Measurements from ENCODE around the gene PRADC1. TPM values are rescaled to one million over a fixed set of nuclear protein-coding genes. Genes with fewer than 3 reads are reported as not detected.

PRADC1 gene
- polyA plus RNA-seq, 1 donor = 13.4 TPM

DNA sequence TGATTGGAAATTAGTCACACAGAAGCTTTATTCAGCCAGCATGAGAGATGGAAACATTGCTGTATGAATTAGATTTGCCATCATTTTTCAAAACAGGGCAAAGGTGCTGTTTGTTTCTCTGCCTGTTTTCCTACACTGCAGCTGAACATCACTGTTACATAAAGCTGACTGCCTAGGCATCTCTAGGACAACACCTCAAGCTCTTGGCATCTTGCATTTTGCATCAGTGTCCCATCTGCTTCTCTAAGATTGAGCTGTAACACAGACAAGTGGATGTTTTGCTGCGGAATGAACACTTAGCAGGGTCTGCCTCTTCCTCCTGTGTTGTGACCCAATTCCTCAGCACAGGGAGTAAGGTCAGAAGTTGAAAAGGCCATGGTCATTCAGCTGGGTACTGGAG lies 5.9 kb upstream of the PRADC1 start:
- no peak for DNase-seq

DNA sequence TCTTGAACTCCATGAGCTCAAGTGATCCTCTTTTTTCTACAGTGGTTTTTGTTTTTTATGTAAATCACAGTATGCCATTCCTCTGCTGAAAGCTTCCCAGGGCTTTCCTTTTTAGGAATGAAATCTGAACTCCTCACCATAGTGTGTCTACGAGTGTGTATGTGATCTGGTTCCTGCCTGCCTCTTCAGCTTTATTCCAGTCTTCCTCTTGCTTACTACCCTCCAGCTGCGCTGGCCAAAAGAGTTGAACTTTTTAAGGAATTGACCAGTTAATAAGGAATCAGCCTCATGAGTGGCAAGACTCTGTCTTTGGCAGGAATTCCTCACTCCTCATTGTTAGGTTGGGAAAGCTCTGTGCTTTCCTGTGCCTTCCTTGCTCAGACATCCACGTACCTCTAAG lies 5.1 kb upstream of the PRADC1 start:
- no peak for DNase-seq

DNA sequence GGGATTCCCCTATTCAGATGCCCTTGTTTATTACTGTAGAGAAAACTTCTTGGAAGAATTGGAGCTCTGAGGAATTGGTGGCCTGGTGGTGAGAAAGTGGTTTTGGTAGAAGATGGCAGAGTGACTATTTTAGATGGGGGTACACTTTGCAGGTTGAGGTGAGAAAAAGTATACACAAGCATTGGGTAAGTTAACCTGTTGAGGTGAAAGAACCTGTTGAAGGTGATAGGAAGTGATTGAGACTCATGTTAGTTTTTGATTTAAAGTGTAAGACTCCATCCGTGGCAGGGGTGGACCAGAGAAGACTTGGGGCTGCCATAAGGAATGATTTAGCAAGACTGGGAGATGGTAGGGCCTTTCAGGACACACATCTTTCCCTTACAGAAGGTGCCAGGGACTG lies 4.1 kb upstream of the PRADC1 start:
- no peak for DNase-seq

DNA sequence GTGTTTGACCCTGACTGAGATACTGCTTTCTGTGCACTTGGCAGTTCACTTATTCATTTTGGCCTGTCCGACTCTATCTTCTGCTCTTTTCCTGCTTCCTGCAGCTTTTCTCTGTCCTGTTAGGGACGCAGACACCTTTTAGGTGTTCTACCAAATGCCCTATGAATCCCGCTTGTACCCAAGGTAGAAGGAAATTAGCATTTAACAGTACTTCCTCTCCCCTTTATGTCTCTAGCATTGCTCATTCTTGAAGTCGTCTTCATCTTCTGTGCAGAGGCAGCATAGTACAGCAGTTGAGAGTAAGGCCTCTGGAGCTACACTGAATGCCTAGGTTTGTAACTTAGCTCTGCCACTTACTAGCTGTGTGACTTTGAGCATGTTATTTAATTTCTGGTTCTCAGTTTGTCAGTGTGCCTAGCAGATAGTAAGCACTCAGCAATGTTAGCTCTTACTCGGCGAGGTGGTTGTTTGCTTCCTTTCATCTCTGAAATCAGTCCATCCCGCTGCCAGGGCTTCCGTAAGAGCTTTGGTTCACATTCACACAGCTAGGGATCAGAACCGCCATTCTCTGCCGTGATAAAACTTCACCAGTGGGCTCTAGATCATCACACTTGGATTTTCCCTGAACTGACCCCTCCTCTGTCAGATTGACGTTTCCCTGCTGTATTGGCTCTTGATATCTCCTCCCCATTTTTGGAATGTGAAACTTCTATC lies 2.4 kb upstream of the PRADC1 start:
- no peak for DNase-seq

DNA sequence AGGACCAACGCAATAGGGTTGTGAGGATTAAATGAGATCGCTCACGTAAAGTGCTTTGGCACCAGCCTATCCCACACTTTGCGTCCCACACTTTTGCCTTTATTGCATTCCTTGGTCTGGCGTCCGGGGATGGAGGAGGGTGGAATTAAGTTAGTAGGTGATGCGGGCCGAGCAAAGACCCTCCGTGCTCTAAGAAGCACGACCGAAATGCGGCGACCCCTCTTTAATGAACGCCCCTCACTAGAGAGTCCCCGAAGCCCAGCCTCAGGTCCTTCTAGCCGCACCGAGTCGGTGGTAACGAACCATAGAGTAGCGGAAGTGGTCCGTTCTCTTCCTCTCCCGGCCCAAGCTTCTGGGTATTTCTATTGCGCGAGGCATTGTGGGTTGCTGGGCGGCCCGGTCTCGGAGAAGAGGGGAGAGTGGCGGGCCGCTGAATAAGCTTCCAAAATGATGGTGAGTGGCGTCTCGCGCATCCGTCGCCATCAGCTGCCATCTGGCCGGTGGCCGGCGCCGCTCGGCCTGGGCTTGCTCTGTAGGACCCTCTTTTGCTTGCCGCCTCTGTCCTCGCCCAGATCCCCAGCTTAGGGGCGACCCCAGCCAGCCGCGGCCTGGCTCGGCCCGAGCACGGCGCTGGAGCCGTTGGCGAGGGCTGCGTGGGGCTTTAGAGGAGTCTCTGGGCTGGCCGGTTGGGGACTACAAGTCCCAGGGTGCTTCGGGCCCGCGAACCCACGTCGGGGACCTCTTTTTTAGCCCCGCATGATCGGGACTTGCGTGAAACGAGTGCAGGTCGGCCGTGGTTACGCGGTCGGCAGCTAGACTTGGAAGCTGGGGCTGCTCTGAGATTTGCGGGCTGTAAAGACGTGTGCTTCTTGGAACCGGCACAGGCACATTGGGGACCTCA lies 1.1 kb upstream of the PRADC1 start, which contains the start of gene CCT7:
Gene CCT7 (plus strand): TSS at position 377 of the 901 bp plus-strand sequence. CDS start 71 bp downstream, at position 448.
- DNase-seq = peak; percentile 92

DNA sequence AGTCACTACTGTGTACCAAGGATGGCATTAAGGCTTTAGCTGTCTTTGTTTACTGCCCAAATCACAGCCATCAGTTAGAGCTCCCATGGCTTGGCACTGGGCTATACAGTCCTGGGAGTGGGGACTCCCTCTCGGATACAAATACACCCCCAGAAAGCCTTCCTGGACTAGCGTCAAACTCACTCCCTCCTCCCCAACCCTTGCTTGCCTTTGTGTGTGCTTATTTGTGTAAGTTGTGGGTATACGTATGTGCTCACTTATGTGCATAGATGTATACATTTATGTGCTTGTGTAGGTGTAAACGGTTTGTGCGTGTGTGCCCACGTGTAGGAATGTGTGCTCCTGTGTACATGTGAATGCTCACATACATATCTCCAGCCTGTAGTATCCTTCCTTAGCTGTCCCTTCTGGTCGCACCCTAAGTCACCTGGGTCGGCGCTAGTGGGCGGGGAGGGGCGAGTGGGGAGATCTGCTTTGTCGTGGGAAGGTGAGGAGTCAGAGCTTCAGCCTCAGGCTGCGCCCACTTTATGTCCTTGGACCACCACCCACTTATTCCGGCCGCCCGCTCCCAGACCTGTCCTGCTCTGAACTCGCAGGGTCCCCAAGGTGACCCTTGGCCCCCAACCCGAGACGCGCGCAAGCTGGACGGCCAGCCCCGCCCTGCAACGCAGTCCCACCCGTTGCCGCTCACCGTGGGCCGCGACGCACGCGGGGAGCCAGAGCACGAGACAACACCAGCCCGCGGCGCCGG lies 461 bp downstream of the PRADC1 start:
- no peak for DNase-seq

DNA sequence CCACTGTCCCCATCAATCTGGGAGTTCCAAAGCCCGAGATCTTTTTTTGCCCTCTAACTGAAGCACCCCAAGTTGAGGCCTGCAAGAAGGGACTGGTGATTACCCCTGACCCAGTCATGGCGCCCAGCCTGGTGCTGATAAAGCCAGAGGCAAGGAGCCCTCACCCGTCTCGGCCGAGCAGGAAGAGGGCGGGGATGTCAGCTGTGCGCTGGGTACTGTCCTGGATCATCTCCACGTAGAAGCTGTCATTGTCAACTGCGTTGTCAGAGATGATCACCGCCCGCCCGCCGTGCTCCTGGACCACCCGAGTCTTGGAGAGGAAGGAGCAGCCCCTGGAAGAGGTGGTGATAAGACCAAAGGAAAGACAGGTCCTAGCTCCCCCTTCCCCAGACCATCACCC lies 4.4 kb downstream of the PRADC1 start:
- no peak for DNase-seq

DNA sequence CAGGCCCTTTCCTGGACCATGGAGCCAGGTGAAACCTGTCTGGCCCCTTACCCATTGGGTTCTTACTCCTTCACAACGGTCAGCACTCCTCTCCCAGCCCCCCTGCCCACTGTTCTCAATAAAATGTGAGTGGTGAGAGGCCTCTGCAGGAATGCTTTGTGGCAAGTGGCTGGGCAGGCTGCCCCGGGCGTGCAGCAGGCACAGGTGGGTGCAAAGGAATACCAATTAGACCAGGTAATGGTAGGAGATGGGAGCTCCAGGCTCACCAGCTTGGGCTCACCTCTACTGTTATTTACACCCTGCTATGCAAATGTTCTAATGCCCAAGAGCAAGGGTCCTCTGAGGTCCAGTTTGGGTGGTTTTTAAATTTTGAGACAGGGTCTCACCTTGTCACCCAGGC lies 6.0 kb downstream of the PRADC1 start:
- DNase-seq = no peak

DNA sequence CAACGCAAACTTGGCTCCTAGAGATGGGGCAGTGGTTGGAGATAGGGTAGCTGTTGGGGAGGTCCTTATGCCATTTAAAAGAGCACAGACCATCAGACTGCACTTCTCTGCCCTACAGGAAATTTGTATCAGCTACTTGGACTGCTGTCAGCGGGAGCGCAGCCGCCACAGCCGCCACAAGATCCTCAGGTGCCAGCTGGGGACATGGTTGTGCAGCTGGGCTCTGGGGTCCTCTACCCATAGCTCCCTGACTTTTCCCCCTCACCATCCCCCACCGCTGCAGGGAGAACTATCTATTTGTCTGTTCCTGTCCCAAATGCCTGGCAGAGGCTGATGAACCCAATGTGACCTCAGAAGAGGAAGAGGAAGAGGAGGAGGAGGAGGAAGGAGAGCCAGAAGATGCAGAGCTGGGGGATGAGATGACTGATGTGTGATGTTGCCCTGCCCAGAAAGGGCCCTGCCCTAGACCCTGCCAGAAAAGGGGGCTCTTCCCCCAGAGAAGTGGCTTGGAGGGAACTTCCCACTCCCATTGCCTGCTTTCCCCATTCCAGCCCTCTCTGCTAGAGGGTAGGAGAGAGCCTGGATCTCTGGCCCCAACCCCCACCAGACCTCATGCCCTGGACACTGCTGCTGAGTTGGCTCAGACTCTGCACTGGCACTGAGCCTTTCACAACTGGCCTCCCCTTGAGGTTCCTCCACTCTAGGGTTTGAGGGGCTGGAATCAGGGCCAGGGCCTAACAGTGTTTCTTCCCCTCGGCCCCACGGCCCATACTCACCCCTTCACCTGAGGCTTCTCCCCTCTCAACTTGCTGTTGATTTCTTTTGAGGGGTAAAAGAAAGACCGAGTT lies 7.3 kb downstream of the PRADC1 start:
- no peak for DNase-seq

DNA sequence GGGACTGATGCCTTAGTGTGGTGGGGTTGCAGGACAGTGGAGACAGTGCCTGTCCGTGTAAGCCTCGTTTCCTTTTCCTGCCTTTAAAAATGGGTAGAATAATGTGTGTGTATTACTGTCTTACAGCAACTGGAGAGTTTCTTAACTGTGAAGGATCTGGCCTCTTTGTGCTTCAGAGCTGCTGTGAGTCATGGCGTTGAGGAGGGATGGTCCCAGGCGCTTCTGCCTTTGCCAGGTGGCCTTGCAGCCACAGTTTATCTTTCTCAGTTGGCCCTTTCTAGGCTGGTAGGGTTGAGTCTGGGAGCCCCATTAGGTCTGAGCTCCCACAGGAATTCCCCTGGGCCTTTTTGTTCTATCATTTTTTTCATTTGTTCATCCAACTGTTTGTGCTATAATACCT lies 9.2 kb downstream of the PRADC1 start:
- no peak for DNase-seq

DNA sequence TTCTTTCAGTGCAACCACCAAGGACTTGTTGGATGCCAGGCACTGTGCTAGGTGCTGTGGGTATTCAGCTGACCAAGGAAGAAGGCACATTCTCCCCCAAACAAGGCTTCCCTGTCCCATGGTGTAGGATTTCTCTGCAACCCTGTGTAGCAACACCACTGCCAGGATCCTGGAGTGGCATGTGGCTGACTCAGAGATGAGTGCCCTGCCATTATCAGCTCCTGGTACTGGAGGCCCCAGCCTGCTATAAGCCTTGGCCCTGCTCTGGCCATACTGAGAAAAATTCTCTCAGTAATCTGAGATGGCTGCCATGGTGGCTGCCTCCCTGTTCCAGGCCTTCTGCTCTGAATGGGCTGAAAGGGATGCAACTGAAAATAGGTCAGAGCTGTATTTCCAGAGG lies 14.7 kb downstream of the PRADC1 start:
- DNase-seq = no peak

DNA sequence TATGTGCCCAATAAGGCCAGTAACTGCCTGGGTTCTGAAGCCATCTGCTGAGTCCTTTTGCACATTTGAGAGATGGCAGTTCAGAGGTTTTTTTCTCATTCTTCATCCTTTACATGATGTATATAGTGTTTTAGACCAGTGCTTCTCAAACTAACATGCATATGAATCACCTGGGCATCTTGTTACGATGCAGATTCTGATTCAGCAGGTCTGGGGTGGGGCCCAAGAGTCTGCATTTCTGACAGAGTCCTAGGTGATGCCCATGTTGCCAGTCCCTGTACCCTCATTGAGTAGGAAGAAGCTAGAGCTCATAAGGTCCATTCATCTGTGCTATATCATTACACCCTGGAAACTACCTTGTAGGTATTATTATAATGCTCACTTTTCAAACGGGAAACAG lies 15.2 kb downstream of the PRADC1 start:
- no peak for DNase-seq

DNA sequence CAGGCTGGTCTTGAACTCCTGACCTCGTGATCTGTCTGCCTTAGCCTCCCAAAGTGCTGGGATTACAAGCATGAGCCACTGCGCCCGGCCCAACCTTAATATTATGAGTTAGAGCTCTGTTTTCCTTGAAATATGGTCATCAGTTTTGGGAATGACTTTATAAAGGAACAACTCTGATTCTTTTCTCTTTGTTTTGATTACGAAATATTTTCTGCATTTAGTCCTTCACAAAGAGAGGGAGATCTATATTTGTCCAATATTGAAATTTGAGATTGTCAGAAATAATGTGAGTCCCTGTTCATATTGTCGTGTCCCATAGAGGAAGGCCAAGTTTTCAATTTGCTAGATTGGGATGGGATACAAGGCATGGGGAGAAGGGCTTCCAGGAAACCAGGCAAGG lies 15.9 kb downstream of the PRADC1 start:
- no peak for DNase-seq

DNA sequence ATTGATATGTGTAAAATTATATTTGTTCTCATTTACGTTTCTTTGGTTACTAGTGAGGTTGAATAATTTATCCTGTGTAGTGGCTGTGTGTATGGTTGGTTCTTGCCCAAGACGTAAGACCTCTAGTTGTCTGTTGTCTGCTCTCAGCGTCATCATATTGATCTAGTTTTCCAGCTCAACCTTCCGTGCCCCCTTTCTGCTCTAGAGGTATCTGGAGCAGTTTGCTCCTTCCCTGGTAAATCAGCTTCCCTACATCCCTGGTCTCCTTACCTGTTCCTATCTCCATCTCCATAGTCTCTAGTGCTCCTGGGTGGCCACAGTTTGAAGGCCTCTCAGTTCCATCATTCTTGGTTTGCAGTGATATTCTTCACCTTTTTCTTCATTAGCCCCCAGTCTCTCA lies 17.8 kb downstream of the PRADC1 start:
- no peak for DNase-seq

DNA sequence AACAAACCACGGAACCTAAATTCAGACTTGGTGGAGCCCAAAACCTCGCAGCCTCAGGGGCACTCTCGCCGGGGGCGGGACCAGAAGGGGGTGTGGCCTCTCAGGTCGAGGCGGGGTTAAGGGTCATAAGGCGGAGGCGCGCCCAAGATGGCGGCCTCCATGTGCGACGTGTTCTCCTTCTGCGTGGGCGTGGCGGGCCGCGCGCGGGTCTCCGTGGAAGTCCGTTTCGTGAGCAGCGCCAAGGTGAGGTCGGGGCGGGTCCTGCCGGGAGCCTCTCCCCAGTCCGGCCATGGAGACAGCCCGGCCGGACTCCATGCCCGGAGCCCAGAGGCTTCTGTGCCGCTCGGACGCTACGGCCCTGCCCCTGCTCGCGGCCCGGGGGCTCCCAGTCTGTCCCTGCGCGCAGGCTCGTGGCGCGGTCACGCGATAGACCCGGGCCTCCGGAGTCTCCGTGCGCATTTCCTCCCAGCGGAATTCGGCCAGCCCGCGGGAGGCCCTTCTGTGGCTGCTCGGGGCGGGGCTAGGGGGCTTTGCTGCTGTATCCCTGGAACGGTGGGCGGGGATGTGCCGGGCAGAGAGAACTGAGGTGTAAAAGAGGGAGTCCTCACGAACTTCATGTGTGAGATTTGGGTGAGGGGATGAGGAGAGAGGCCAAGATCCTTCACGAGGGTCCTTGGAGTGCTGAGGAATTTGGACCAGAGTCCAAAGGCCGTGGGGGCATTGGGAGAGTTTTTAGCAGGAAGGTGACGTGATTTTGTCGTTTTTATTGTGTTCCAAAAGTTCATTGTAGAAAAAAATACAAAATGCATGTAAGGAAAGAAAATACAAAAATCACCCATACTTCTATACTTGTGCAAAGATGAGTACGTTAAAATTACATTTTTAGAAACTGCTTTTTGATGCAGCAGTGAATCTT lies 18.7 kb downstream of the PRADC1 start, which contains the start of gene SMYD5:
Gene SMYD5 (plus strand): TSS at position 126 of the 916 bp plus-strand sequence. CDS start 22 bp downstream, at position 148.
- peak; percentile 79 for DNase-seq

DNA sequence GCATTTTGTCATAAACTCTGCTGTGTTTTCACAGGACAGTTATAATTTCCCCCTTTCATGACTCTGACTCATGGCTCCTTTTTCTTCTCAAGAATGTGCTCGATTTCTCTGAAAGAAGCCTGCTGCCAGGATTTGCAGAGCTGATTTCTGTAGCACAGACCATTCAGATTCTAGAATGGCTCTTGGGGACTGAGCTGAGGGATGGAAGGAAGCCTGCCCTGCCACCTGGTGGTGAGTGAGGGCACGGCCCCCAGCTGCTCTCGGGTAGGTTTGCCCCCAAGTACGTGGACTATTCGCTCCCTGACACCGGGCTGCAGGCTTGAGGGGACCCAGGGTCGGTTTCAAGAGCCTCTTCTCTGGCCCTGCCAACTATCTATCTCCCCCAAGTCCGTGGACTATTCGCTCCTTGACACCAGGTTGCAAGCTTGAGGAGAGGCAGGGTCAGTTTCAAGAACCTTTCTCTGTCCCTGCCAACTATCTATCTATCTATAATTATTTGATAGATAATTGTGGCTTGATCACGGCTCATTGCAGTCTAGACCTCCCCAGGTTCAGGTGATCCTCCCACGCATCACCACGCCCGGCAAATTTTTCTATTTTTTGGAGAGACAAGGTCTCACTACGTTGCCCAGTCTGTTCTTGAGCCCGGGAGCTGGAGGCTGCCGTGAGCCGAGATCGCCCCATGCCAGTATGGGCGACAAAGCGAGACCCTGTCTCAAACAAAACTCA lies 20.4 kb downstream of the PRADC1 start:
- peak; percentile 55 for DNase-seq

DNA sequence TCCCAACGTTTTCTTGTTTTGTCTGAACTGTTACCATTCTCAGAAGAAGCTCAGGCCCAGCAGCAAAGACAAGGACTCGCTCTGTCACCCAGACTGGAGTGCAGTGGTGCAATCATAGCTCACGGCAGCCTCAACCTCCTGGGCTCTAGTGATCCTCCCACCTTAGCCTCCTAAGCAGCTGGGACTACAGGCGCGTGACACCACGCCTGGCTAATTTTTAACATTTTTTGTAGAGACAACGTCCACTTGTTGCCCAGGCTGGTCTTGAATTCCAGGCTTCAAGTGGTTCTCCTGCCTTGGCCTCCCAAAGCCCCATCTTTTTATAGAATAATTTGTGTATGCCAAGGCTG lies 21.0 kb downstream of the PRADC1 start:
- no peak for DNase-seq

DNA sequence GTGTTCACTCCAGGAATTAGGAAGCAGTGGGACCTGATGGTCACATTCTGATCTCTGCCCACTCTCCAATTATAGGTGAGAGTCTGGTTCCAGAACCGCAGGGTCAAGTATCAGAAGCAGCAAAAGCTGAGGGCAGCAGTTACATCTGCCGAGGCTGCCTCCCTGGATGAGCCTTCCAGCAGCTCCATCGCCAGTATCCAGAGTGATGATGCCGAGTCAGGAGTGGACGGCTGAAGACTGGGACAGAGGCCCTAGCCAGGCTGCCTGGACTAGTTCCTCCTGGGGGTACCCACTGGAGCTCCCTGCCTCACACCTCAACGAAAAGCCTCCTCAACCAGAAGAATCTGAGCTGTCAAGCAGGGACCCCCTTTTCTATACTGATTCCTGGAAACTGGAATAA lies 22.3 kb downstream of the PRADC1 start:
- no peak for DNase-seq

DNA sequence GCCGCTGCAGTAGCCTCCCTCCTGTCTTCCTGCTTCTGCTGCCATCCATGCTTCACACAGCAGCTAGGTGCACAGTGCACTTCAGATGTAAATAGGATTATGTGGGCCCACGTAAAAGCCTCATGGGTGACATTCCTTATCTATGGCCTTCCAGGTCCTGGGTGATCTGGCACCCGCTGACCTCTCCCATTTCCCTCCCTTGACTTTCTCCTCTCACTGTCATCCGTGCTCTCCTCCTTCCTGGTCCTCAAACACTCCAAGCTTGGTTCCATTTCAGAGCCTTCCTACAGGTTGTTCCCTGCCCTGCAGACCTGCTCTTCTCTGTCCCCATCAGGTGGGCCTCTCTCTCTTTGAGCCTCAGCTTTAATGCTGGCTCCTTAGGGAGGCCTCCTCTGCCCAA lies 23.0 kb downstream of the PRADC1 start:
- DNase-seq = no peak

DNA sequence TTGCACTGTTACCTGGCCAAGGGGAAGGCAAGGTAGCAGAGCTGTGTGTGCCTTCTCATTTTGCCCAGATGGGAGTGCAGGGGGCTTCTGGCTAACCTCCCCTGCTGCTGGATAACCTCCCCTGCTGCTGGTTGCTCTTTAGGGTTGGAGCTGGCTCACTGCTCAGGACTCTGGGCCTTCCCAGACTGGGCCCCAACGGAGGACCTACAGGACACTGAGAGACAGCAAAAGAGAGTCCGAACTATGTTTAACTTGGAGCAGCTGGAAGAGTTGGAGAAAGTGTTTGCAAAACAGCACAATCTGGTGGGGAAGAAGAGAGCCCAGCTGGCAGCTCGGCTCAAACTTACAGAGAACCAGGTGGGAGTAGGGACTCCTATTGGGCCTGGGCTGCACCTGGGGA lies 24.8 kb downstream of the PRADC1 start:
- DNase-seq = no peak
